Astrocyte (in vitro differentiated cells and primary cell): ENCODE measurements around the gene ALPL. TPM values are rescaled to one million over a fixed set of nuclear protein-coding genes. Genes with fewer than 3 reads are reported as not detected.
"Not testable (repeated sequence)": the region's sequence is repeated elsewhere in the genome, so short reads cannot be mapped to it uniquely, and the experiment has no call there.

Experiments
- DNase-seq: peaks from one replicate; pipeline ENCODE4 v3.0.0-alpha.2; 2010; ENCODE audit warnings: low read depth
- FAIRE-seq: peaks from 2 replicates; lab custom pipeline; 2011; peaks lifted over from hg19 to GRCh38; lab: Jason Lieb, UNC
- H2AFZ ChIP-seq: 2 replicates; pipeline ENCODE4 v1.6.0; 2012; ENCODE audit warnings: low read depth, low read length, inconsistent platforms
- H3K27ac ChIP-seq: 2 replicates; pipeline ENCODE4 v1.5.1; 2011; ENCODE audit warnings: low read depth, low read length, inconsistent platforms
- H3K27me3 ChIP-seq: 2 replicates; pipeline ENCODE4 v1.6.0; 2011; ENCODE audit warnings: low read length, inconsistent platforms; ENCODE audit not compliant: insufficient read depth
- H3K36me3 ChIP-seq: 2 replicates; pipeline ENCODE4 v1.5.1; 2011; ENCODE audit warnings: low read length, inconsistent platforms; ENCODE audit not compliant: insufficient read depth
- H3K4me1 ChIP-seq: 2 replicates; pipeline ENCODE4 v1.5.1; 2011; ENCODE audit warnings: low read length, inconsistent platforms; ENCODE audit not compliant: insufficient read depth
- H3K4me2 ChIP-seq: 2 replicates; pipeline ENCODE4 v1.6.0; 2012; ENCODE audit warnings: low read length, inconsistent platforms
- H3K4me3 ChIP-seq: 2 replicates; pipeline ENCODE4 v1.5.1; 2011; ENCODE audit warnings: low read depth, mild to moderate bottlenecking, low read length, inconsistent platforms; ENCODE audit not compliant: insufficient read depth
- H3K79me2 ChIP-seq: 2 replicates; pipeline ENCODE4 v1.6.0; 2012; ENCODE audit warnings: mild to moderate bottlenecking, low read length, inconsistent platforms; ENCODE audit not compliant: insufficient read depth
- H3K9ac ChIP-seq: 2 replicates; pipeline ENCODE4 v1.6.0; 2012; ENCODE audit warnings: mild to moderate bottlenecking, low read length, inconsistent platforms
- H3K9me3 ChIP-seq: 2 replicates; pipeline ENCODE4 v1.5.1; 2012; ENCODE audit warnings: low read depth, mild to moderate bottlenecking, low read length, inconsistent platforms; ENCODE audit not compliant: insufficient read depth
- H4K20me1 ChIP-seq: 2 replicates; pipeline ENCODE4 v1.6.0; 2012; ENCODE audit warnings: low read length, inconsistent platforms; ENCODE audit not compliant: insufficient read depth
- H3K27ac Mint-ChIP-seq: one replicate; pipeline ENCODE4 v1.8.0; 2021; ENCODE audit warnings: mild to moderate bottlenecking, mixed read lengths; ENCODE audit not compliant: unreplicated experiment
- H3K27me3 Mint-ChIP-seq: one replicate; pipeline ENCODE4 v1.8.0; 2021; ENCODE audit warnings: low read depth, mixed read lengths; ENCODE audit not compliant: unreplicated experiment
- H3K36me3 Mint-ChIP-seq: one replicate; pipeline ENCODE4 v1.8.0; 2021; ENCODE audit warnings: low read depth, mixed read lengths; ENCODE audit not compliant: unreplicated experiment
- H3K4me1 Mint-ChIP-seq: one replicate; pipeline ENCODE4 v1.8.0; 2021; ENCODE audit warnings: low read depth, mixed read lengths; ENCODE audit not compliant: unreplicated experiment
- H3K4me3 Mint-ChIP-seq: one replicate; pipeline ENCODE4 v1.8.0; 2021; ENCODE audit warnings: mild to moderate bottlenecking, moderate library complexity, mixed read lengths; ENCODE audit not compliant: unreplicated experiment
- H3K9me3 Mint-ChIP-seq: one replicate; pipeline ENCODE4 v1.8.0; 2021; ENCODE audit warnings: mild to moderate bottlenecking, mixed read lengths; ENCODE audit not compliant: unreplicated experiment
- CTCF ChIP-seq: IDR thresholded peaks from 2 replicates; pipeline ENCODE4 v1.5.1; 2011; ENCODE audit warnings: low read depth, mild to moderate bottlenecking, inconsistent platforms, low read length, moderate library complexity; ENCODE audit not compliant: insufficient read depth
- EZH2 ChIP-seq: IDR thresholded peaks from 2 replicates; pipeline ENCODE4 v1.6.1; 2012; ENCODE audit warnings: mild to moderate bottlenecking, low read length, inconsistent platforms; ENCODE audit not compliant: insufficient read depth
- total RNA-seq: library from RNA; stranded (reverse); gene quantifications from 2 replicates; pipeline ENCODE4 v1.2.1, GENCODE V29; 2021

The ALPL gene
- total RNA-seq, 1 donor from 2014 or later: 24.3 TPM

GRCh38 chr1:21478356-21478755 is 30.9 kb upstream of the ALPL start:
- no peak overlapping the region for H2AFZ ChIP-seq
- H3K36me3 ChIP-seq: no peaks in the 10 kb centered on the region
- H3K9me3 ChIP-seq: no peaks in the 10 kb centered on the region
- H4K20me1 ChIP-seq: no peaks in the 10 kb centered on the region
- Mint-ChIP-seq H3K27ac (no peak overlapping the region), H3K36me3 (peaks cover 14% of the 10 kb centered on the region), H3K27me3 (peaks cover 25% of the 10 kb centered on the region), H3K9me3 (no peaks in the 10 kb centered on the region), H3K4me3 (no peak overlapping the region), H3K4me1 (no peaks in the 10 kb centered on the region)
- H3K79me2 ChIP-seq: no peaks in the 10 kb centered on the region
- no peak overlapping the region for H3K27ac ChIP-seq
- H3K9ac ChIP-seq: no peak overlapping the region
- H3K4me2 ChIP-seq: no peak overlapping the region
- DNase-seq: no peak
- no peak overlapping the region for H3K4me3 ChIP-seq
- no peak for FAIRE-seq
- H3K4me1 ChIP-seq: no peaks in the 10 kb centered on the region
- H3K27me3 ChIP-seq: no peaks in the 10 kb centered on the region
- TF ChIP-seq EZH2: no peak
- TF ChIP-seq CTCF: no peak

- H3K9me3 ChIP-seq, H3K9me3 Mint-ChIP-seq, H3K27ac Mint-ChIP-seq, H3K36me3 ChIP-seq, H4K20me1 ChIP-seq, H3K79me2 ChIP-seq, H3K9ac ChIP-seq, H3K27ac ChIP-seq, H3K4me2 ChIP-seq, FAIRE-seq, H3K4me1 ChIP-seq, H3K27me3 ChIP-seq, H3K36me3 Mint-ChIP-seq, H3K4me3 Mint-ChIP-seq, H3K4me1 Mint-ChIP-seq, DNase-seq, H2AFZ ChIP-seq, H3K4me3 ChIP-seq: not testable (repeated sequence)
- H3K27me3 Mint-ChIP-seq: peaks cover 14% of the 10 kb centered on the region
Measured at GRCh38 chr1:21483881-21484280, 25.3 kb upstream of the ALPL start.

- no peaks in the 10 kb centered on the region for H3K4me1 Mint-ChIP-seq
- peaks cover 1% of the 10 kb centered on the region for H3K36me3 Mint-ChIP-seq
- Histone ChIP-seq H3K4me3 (no peak overlapping the region), H3K4me1 (no peaks in the 10 kb centered on the region), H3K36me3 (no peaks in the 10 kb centered on the region), H3K9me3 (no peaks in the 10 kb centered on the region), H2AFZ (no peak overlapping the region), H3K4me2 (no peak overlapping the region), H3K9ac (no peak overlapping the region), H3K27me3 (peaks cover 16% of the 10 kb centered on the region), H3K79me2 (no peaks in the 10 kb centered on the region), H3K27ac (no peak overlapping the region), H4K20me1 (no peaks in the 10 kb centered on the region)
- FAIRE-seq (no peak), DNase-seq (no peak)
- TF ChIP-seq CTCF (no peak), EZH2 (no peak)
- no peak overlapping the region for H3K4me3 Mint-ChIP-seq
- peaks cover 28% of the 10 kb centered on the region for H3K27me3 Mint-ChIP-seq
- H3K27ac Mint-ChIP-seq: no peak overlapping the region
- no peaks in the 10 kb centered on the region for H3K9me3 Mint-ChIP-seq
Measured at GRCh38 chr1:21489146-21489545, 20.1 kb upstream of the ALPL start.
